B cell (primary cell): ENCODE measurements around the gene LYST. TPM values are rescaled to one million over a fixed set of nuclear protein-coding genes. Genes with fewer than 3 reads are reported as not detected.

ENCODE experiments used
- ATAC-seq: fragments of 200-7000 bp; cut with Tn5 transposase; one replicate; pipeline ENCODE4 v1.10.0; 2021; ENCODE audit warnings: low read depth, mild to moderate bottlenecking, moderate number of reproducible peaks, moderate library complexity
- CTCF ChIA-PET: fragments of 350-600 bp; sonication (Branson Sonifier 250); formaldehyde crosslinking; loops from one replicate; lab custom pipeline; 2021; ENCODE audit warnings: antibody characterized with exemption, inconsistent platforms; lab: Charles Lee
- POLR2A ChIA-PET: fragments of 350-600 bp; sonication (Branson Sonifier 250); formaldehyde crosslinking; loops from one replicate; lab custom pipeline; 2021; ENCODE audit warnings: antibody characterized with exemption; lab: Charles Lee
- DNase-seq: peaks from one replicate; pipeline ENCODE4 v3.0.0; 2013
- H2AFZ ChIP-seq: 2 replicates; pipeline ENCODE4 v1.6.1; 2012; ENCODE audit warnings: mild to moderate bottlenecking, low read depth, low read length; ENCODE audit not compliant: insufficient read depth, poor library complexity, severe bottlenecking
- H3K27ac ChIP-seq, 2 donors: 1 replicate in 1 of 2; 2 replicates in 1 of 2; pipeline ENCODE4 v1.5.1; 2012 to 2013; ENCODE audit warnings: low read length in 2 of 2, mild to moderate bottlenecking in 2 of 2, moderate library complexity in 1 of 2
- H3K27me3 ChIP-seq, 4 experiments: fragments of 200-600 bp in 1 of 4; sonication (generic) in 1 of 4; replicated peaks in 1 of 4; 1 replicate in 2 of 4; 2 replicates in 2 of 4; pipeline versions ENCODE4 v1.6.1 to v1.7.0; 2013 to 2016; ENCODE audit warnings: low read length in 3 of 4, mild to moderate bottlenecking in 2 of 4, mixed read lengths in 1 of 4, moderate library complexity in 1 of 4; ENCODE audit not compliant: insufficient read depth in 4 of 4, control insufficient read depth in 3 of 4; ENCODE audit errors: control extremely low read depth in 1 of 4
- H3K36me3 ChIP-seq, 2 experiments: replicated peaks in 1 of 2; 1 replicate in 1 of 2; 2 replicates in 1 of 2; pipeline versions ENCODE4 v1.6.1 to v1.7.1; 2013; ENCODE audit warnings: low read length in 1 of 2; ENCODE audit not compliant: insufficient read depth in 2 of 2, control insufficient read depth in 1 of 2; ENCODE audit errors: control extremely low read depth in 1 of 2, extremely low read depth in 1 of 2
- H3K4me1 ChIP-seq, 2 donors: fragments of 200-600 bp in 1 of 2; sonication (generic) in 1 of 2; 1 replicate in 1 of 2; 2 replicates in 1 of 2; pipeline versions ENCODE4 v1.5.1 to v1.6.1; 2013 to 2017; ENCODE audit warnings: low read length in 2 of 2; ENCODE audit not compliant: control insufficient read depth in 2 of 2, insufficient read depth in 2 of 2
- H3K4me2 ChIP-seq: replicated peaks from 2 replicates; pipeline ENCODE3; 2012; ENCODE audit warnings: mild to moderate bottlenecking, low read depth, low read length; ENCODE audit not compliant: poor library complexity, severe bottlenecking
- H3K4me3 ChIP-seq, 5 experiments: fragments of 200-600 bp in 1 of 5; sonication (generic) in 1 of 5; 1 replicate in 3 of 5; 2 replicates in 2 of 5; pipeline versions ENCODE4 v1.5.1 to v1.7.0; 2011 to 2016; ENCODE audit warnings: low read length in 4 of 5, mild to moderate bottlenecking in 4 of 5, low read depth in 2 of 5, control low read depth in 1 of 5, moderate library complexity in 1 of 5; ENCODE audit not compliant: insufficient read depth in 1 of 5; ENCODE audit errors: control extremely low read depth in 1 of 5, extremely low read depth in 1 of 5
- H3K79me2 ChIP-seq: fragments of 200-600 bp; sonication (generic); one replicate; pipeline ENCODE4 v1.6.0; 2016; ENCODE audit warnings: low read length; ENCODE audit not compliant: control insufficient read depth, insufficient read depth
- H3K9ac ChIP-seq: fragments of 200-600 bp; sonication (generic); 2 replicates; pipeline ENCODE4 v1.6.1; 2017; ENCODE audit warnings: mild to moderate bottlenecking, low read length, moderate library complexity
- H3K9me3 ChIP-seq, 3 donors: one replicate each; pipeline versions ENCODE4 v1.6.1 to v1.7.1; 2013; ENCODE audit warnings: low read length in 2 of 3; ENCODE audit not compliant: control insufficient read depth in 2 of 3, insufficient read depth in 1 of 3; ENCODE audit errors: control extremely low read depth in 1 of 3
- H4K20me1 ChIP-seq: 2 replicates; pipeline ENCODE4 v1.6.0; 2012; ENCODE audit warnings: mild to moderate bottlenecking, low read length; ENCODE audit not compliant: insufficient read depth, control insufficient read depth, poor library complexity, severe bottlenecking
- H3K27ac Mint-ChIP-seq: one replicate; pipeline ENCODE4 v1.8.0; 2021; ENCODE audit warnings: mixed read lengths
- H3K27me3 Mint-ChIP-seq: one replicate; pipeline ENCODE4 v1.8.0; 2021; ENCODE audit warnings: mixed read lengths
- H3K4me1 Mint-ChIP-seq: one replicate; pipeline ENCODE4 v1.8.0; 2021; ENCODE audit warnings: mixed read lengths
- H3K4me3 Mint-ChIP-seq: one replicate; pipeline ENCODE4 v1.8.0; 2021; ENCODE audit warnings: mixed read lengths
- H3K9me3 Mint-ChIP-seq: one replicate; pipeline ENCODE4 v1.8.0; 2022; ENCODE audit warnings: mixed read lengths; ENCODE audit not compliant: insufficient read depth
- CTCF ChIP-seq: fragments of 200-600 bp; IDR thresholded peaks from one replicate; pipeline ENCODE4 v1.8.0; 2022; ENCODE audit warnings: antibody characterized with exemption, mild to moderate bottlenecking
- EZH2 ChIP-seq: IDR thresholded peaks from 2 replicates; pipeline ENCODE4 v1.6.1; 2012; ENCODE audit warnings: borderline replicate concordance, low read depth, mild to moderate bottlenecking, moderate library complexity, low read length; ENCODE audit not compliant: insufficient read depth, poor library complexity, severe bottlenecking
- WGBS: methylation state at CpG from one replicate; pipeline ENCODE4 v1.1.5; 2013; ENCODE audit warnings: missing lambda C conversion rate; ENCODE audit not compliant: insufficient coverage; 5-methylcytosine and 5-hydroxymethylcytosine counted together
- intact Hi-C: fragments of 100-400 bp; cut with micrococcal nuclease; formaldehyde crosslinking; loops from one replicate; pipeline ENCODE4 v1.10.0; 2022
- polyA plus RNA-seq: library from polyadenylated mRNA; depleted of rRNA; stranded (reverse); fragments of >200 nt; gene quantifications from 2 replicates; pipeline ENCODE4 v1.2.3, GENCODE V29; 2012
- total RNA-seq, 2 donors: library from RNA; stranded (reverse); fragments of 120-200 nt in 1 of 2; gene quantifications; 1 replicate in 1 of 2; 2 replicates in 1 of 2; pipeline versions ENCODE4 v1.2.3 to v1.2.4, GENCODE V29; 2013 to 2022

LYST gene
- total and polyA plus RNA-seq, 2 donors (not counting 1 experiment from before 2014, with no cell fraction given) = 50.4 to 120 TPM

- TF ChIP-seq CTCF (no peak), EZH2 (no peak)
Measured at GRCh38 chr1:235669277-235669676, 197.4 kb downstream of the LYST start.

GRCh38 chr1:235663628-235664027 is 203.1 kb downstream of the LYST start:
- H3K4me2 ChIP-seq = no peak overlapping the region
- no peaks in the 10 kb centered on the region for H3K27me3 ChIP-seq
- Mint-ChIP-seq H3K27me3 (no peaks in the 10 kb centered on the region), H3K4me3 (no peak overlapping the region), H3K9me3 (no peaks in the 10 kb centered on the region), H3K27ac (no peak overlapping the region), H3K4me1 (no peaks in the 10 kb centered on the region)
- H4K20me1 ChIP-seq = no peaks in the 10 kb centered on the region
- no peaks in the 10 kb centered on the region for H3K79me2 ChIP-seq
- intact Hi-C loops = no loop called here
- H3K9me3 ChIP-seq = no peaks in the 10 kb centered on the region
- no peak overlapping the region for H2AFZ ChIP-seq
- H3K4me1 ChIP-seq = no peaks in the 10 kb centered on the region
- no peak overlapping the region for H3K27ac ChIP-seq
- no peak overlapping the region for H3K4me3 ChIP-seq
- DNase-seq (no peak), ATAC-seq (no peak)
- POLR2A ChIA-PET = no interaction called here
- no CpG with 5 or more reads among the region's 4 CpGs for WGBS
- TF ChIP-seq EZH2 (no peak), CTCF (no peak)
- CTCF ChIA-PET = no interaction called here
- peaks cover 15 to 23% of the 10 kb centered on the region in 2 experiments for H3K36me3 ChIP-seq
- no peak overlapping the region for H3K9ac ChIP-seq

More at GRCh38 chr1:235669277-235669676, 197.4 kb downstream of the LYST start:
- H3K4me2 ChIP-seq = no peak overlapping the region
- no peaks in the 10 kb centered on the region for H3K79me2 ChIP-seq
- ChIA-PET CTCF (no interaction called here), POLR2A (no interaction called here)
- H3K4me3 ChIP-seq = no peak overlapping the region
- H3K9me3 ChIP-seq = peaks cover 12 to 26% (median 26%) of the 10 kb centered on the region in 3 donors
- WGBS = 100% methylated on average over 2 of the region's 3 CpGs
- no peaks in the 10 kb centered on the region for H3K27me3 ChIP-seq
- ATAC-seq = no peak
- H3K9ac ChIP-seq = no peak overlapping the region
- no peak overlapping the region for H3K27ac ChIP-seq
- Mint-ChIP-seq H3K27me3 (no peaks in the 10 kb centered on the region), H3K4me1 (no peaks in the 10 kb centered on the region), H3K9me3 (peaks cover 32% of the 10 kb centered on the region), H3K27ac (no peak overlapping the region), H3K4me3 (no peak overlapping the region)
- H3K4me1 ChIP-seq = no peaks in the 10 kb centered on the region
- H3K36me3 ChIP-seq = peaks cover 25 to 47% of the 10 kb centered on the region in 2 experiments
- intact Hi-C loops = no loop called here
- DNase-seq = no peak
- no peaks in the 10 kb centered on the region for H4K20me1 ChIP-seq
- no peak overlapping the region for H2AFZ ChIP-seq
